Superior temporal gyrus (tissue), 1 donor: Measurements from ENCODE around the gene MAB21L4.

Experiments
- DNase-seq: peaks from one replicate; pipeline ENCODE4 v3.0.0-alpha.2; 2016; ENCODE audit errors: extremely low spot score

MAB21L4 gene

DNA sequence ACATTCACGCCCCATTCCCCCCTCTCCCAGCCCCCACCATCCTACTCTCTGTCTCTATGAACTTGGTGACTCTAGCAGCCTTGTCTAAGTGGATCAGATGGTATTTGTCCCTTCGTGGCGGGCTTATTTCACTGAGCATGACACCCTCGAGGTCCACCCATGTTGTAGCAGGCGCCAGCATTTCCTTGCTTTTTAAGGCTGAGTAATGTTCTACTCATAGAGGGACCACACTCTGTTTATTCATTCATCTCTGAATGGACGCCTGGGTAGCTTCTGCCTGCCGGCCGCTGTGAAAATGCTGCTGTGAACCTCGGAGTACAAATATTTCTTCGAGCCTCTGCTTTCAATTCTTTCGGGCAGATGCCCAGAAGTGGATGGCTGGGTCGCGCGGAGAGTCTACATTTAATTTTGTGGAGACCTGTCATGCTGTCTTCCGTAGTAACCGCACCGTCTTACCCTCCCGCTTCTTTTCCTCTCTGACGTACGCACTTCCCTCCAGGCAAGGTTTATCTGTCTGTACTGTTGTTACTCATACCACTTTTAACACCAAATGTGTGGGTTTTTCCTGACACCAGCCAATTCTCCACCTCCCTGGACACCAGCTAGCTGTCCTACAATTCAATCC lies 15.8 kb upstream of the MAB21L4 start:
- DNase-seq: peak; percentile 8

DNA sequence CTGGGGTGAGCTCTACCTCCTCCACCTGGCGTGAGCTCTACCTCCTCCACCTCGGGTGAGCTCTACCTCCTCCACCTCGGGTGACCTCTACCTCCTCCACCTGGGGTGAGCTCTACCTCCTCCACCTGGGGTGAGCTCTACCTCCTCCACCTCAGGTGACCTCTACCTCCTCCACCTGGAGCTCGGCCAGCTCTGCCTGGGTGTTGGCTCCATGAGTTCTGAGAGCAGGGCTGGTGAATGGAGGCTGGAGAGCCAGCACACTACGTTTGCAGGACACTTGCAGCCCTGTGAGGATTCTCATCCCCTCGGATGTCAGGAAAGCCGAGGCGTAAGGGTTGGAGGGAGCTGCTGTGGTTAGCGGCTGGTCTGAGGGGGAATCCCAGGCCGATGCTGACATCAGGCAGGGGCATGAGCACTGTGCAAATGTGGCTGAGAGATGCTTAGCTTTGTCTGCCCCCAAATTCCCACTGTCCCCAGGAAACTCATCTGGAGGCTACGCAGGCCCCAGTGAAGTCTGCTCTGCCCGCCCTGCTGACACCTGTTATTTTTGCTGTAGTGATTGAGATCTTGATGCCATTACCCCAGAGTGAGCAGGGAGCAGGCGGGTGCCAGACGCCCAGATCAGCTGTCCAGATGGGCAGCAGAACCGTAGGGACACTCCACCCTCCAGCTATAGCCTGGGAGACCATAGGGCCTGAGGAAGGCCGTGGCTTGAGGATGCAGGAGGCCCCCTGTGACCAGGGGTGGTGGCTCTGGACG lies 13.4 kb upstream of the MAB21L4 start:
- DNase-seq: no peak

DNA sequence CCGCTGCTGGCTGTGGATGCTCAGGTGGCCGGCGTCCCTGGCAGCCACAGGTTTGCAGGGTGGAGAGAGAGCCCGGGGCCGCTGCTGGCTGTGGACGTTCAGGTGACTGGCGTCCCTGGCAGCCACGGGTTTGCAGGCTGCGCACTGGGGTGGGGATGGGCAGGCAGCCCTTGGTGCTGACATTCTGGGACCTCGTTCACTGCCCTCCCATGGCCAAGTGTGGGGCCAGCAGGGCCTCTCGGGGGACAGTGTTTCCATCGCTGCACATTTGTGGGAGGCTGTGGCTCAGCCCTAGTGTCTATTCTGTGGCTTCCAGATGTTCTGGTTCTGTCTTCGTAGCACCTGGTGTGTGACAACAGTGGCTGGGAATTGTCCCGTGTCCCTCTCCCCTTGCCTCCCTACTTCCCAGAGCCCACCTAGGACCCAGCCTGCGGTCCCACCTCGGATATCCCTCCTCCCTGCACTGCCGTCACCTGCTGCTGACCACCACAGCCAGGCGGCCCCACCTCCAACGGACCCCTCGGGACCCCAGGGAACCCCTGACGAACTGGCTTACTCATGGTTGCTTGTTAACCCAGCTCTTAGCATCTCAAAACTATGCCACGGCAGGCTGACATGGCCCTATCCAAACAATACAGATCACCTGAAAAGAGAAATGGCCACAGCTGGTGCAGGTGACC lies 11.1 kb upstream of the MAB21L4 start:
- no peak for DNase-seq

DNA sequence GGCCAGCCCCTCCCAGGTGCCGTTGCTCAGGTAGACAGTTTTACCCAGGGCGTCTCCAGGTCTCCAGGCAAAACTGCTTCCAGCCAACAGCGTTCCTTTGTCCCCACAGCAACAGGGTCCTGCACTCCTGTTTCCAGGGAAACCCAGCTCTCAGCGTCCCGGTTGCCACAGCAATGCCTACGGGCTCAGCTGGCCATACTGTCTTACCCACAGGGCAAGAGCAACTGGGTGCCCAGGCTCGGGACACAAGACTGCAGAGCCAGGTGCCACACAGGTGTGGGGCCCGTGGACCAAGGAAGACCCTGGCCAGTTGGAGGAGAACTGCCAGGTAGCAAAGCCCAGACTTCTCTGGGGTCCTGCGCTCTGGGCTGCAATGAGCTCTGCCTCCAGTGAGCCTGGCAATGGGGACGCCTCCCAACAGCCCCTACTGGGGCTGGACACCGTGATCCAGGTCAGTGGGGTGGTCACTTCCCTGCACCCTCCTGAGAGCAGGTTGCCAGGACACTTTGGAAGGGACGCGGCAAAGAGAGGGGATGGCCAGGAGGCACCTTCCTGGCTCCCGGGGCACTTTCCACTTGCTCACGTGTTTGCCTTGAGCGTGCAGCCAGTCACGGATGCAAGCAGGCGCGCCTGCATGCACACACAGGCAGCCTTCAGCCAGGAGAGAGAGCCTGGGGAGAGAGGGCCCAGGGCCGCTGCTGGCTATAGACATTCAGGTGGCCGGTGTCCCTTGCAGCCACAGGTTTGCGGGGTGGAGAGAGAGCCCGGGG lies 10.4 kb upstream of the MAB21L4 start, which contains the start of gene CROCC2:
Gene CROCC2, plus strand, starts transcription at position 196 of the 770 bp plus-strand sequence. Its CDS starts 178 bp downstream, at position 374.
- DNase-seq: no peak

DNA sequence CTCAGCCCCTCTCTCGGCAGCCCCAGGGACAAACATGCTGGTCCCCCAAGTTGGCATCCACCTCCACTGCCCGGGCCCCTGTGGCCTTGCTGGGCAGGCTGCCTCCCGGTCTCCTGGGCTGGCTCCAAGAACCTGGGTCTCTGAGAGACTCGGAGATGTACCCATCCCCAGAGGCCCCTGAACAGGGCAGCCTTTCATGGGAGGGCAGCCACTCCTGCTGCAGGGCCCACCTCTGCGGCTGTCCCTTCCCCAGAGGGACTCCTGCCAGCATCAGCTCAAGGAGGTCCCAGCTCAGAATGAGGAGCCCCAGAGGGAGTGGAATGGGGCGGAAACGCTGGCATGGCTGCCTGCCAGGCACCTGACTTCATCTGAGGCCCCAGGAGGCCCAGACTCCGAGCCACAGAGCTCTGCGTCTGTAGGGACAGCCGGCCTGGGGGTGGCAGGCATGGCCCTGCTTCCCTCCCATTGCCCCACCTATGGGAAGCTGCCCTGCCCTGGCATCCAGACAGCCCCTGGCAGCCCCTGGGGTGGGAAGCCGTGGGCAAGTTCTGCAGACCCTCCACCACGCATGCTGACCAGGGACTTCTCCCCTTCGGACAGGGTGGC lies 9.3 kb upstream of the MAB21L4 start:
- DNase-seq: no peak

DNA sequence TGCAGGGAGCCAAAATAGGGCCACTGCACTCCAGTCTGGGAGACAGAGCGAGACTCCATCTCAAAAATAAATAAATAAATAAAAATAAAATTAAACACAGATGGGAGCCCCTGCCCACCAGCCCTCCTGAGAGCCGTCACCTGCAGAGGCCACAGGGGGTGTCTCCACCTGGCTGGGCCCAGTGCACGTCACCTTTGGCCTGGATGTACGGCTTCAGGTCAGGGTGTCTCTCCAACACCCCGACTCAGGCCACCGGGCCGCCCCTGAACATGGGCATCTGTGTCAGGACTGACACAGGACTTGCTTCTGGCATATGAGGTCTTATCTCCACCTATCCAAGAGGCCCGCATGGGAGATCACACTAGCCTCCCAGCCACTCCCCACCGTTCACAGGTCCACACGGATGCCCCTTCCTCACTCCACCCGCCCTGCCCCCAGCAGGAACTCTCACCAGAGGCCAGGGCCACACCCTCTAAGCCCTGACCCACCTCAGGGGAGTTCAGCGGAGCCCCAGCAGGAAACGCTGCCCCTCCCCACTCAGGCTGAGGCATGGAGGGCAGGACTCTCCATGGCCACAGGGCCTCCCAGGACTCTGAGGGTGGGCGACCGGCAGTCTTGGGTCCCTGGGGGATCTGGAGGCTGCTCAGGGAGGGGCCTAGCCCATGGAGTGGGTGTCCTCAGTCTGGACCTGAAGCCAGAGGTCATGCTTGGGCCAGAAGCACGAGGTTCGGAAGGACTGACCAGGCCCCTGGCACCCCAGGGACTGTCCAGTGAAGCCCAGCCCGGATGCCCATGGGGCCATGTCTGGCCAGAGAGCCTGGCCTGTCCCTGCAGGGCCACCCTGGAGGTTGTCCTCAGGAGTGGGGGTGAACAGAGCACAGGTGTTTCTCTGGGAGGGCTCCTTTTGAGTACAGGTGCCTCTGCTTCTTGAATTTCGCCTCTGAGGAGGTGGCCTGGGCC lies 8.5 kb upstream of the MAB21L4 start:
- no peak for DNase-seq

- no peak for DNase-seq
Observed at GRCh38 chr2:240903191-240904060, 7.5 kb upstream of the MAB21L4 start.

DNA sequence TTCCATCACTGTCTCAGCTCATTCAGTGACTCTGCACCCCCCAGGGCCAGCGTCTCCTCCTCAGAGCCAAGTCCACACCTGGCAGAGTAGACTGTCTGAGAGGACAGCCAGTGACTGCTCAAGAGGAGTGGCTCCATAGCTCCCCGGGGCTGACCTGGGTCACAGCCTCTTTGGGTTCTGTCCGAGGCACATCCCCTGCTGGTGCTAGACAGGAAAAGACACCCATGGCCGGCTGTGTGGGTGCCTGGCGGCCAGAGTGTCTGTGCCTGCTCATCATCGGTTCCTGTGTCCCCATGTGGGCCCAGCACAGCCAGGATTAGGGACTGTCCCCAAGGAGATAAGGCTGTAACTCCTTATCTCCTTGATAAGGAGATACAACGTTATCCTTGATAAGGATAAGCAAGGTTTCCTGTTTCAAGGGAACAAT lies 6.7 kb upstream of the MAB21L4 start:
- DNase-seq: no peak

DNA sequence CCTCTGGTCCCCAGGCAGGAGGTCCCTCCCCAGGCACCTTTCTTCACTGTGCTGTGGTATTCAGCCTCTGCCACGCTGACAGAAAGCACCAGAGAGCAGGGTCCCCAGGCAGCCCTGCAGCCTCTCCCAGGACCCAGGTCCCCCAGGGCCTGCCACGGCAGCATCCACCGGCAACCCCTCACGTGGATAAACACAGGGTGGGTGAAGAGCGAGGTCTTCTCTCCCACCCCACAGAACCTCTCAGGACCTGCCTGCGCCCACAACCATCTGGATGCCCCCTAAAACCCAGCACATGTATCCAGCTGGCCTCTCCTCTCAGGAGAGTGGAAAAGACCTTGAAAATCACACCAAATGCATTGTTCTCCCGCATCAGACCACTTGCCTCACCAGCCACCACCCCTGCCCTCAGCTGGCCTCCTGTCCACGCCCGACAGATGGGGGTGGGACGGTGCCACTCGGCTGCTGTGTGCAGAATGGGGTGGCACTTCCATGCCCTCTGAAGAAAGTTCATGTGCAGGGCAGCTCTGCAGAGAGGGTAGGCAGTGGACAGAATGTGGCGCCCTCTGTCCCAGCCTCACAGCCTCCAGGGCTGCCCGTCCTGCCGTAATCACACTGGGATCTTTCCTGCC lies 6.1 kb upstream of the MAB21L4 start:
- DNase-seq: no peak

GRCh38 chr2:240900141-240900860 lies 4.3 kb upstream of the MAB21L4 start:
- DNase-seq: no peak

DNA sequence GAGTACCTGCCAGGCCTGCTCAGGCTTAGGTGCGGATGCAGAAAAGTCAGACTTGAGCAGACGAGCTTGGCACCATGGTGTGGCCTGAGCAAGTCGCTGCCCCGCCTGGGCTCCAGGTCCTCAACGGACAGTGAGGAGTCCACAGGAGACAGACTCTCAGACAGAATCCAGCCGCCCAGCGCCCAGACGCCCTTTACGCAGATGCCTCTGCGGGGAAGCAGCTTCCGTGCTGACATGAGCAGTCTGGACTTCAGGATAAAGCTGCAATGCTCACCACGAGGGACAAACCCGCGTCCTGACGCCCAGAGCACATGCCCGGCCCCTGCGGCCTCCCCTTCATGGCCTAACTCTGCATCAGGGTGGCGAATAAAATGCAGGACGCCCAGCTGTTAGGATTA lies 3.5 kb upstream of the MAB21L4 start:
- no peak for DNase-seq

GRCh38 chr2:240898731-240899467 lies 2.9 kb upstream of the MAB21L4 start:
- DNase-seq: peak; percentile 21

- peak; percentile 27 for DNase-seq
Observed at GRCh38 chr2:240898108-240898730, 2.3 kb upstream of the MAB21L4 start.

DNA sequence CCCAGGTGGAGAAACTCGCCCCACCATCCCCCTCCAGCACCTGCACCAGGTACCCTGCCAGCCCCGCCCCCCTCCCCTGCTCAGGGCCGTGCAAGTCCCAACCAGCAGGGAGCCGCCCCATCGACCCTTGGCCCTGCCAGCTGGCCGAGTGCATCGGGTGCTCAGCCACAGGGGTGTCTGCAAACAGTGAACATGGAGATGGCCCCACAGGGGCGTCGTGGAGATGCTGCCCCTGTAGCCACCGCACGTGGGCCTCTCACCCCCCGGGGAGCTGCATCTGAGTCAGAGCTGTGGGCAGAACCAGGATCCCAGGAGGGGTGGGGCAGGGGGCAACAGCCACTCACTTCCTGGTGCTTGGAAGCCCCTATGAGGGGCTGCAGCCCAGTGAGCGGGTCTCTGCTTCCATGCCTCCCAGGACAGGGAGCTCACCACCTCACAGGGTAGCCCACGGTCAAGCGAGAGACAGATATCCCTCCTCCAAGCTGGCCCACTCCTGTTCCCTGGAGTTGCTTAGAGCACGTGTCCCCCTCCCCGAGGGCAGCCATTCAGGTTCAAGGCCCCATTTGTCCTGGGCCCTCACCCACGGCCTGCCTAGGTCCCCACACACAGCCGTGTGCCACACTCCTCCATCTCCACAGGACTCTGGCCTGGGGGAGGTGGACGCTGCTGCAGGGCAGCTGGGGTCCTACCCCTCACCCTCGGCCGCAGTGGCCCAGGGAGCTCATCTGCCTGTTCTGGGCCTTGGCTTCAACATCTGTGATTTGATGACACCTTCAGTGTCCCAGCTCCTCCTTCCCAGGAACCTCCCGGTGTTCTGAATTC lies 1.1 kb upstream of the MAB21L4 start:
- no peak for DNase-seq

GRCh38 chr2:240896394-240896793 lies 438 bp upstream of the MAB21L4 start:
- no peak for DNase-seq
